ENCODE measurements around the gene TMEM145.

GRCh38 chr19:42335971-42336370 lies 22.9 kb downstream of the TMEM145 start:
- TF ChIP-seq POLR2A (IDR thresholded peaks at IDR 0.05) (no peak), CTCF (IDR thresholded peaks at IDR 0.05) (no peak), POLR2AphosphoS5 (IDR thresholded peaks at IDR 0.05) (no peak)

All from upper lobe of left lung (tissue), 4 donors.